Measurements from ENCODE around the gene SAMD11. TPM values are rescaled to one million over a fixed set of nuclear protein-coding genes. Genes with fewer than 3 reads are reported as not detected.
A peak's percentile ranks its signal among the peaks of the same experiment; 100 is the strongest.

SAMD11 gene
- total and polyA plus RNA-seq, 2 of the 13 experiments (the other 11 are each of a cell fraction or from before 2014, with no cell fraction given): 0.11 TPM; not detected in 1

DNA sequence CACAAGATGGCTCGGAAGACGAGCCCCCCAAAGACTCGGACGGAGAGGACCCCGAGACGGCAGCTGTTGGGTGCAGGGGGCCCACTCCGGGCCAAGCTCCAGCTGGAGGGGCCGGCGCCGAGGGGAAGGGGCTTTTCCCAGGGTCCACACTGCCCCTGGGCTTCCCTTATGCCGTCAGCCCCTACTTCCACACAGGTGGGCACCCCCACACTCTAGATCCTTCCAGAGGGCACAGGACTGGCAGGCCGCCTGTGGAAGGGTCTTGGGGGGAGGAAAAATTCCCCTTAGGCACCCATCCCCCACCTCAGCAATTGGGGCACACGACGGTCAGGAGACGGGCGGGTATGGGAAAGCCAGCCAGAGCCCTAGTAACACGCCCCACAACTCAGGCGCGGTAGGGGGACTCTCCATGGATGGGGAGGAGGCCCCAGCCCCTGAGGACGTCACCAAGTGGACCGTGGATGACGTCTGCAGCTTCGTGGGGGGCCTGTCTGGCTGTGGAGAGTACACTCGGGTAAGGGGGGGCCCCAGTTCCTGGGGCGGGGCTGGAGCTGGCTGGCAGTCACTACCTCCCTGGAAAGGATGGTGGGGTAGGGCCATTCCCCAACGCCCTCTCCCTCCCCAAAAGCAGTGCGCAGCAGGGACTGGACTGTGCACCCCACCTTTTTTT lies 19.3 kb downstream of the SAMD11 start (continued):
- TF ChIP-seq POLR2G (IDR thresholded peaks at IDR 0.05; ENCODE audit: low read depth, low read length) (no peak), RBM39 (IDR thresholded peaks at IDR 0.05; ENCODE audit: low read depth, low read length, poor library complexity, severe bottlenecking) (no peak), ZNF264 (CRISPR knock-in tag; IDR thresholded peaks at IDR 0.05) (no peak)
- TF ChIP-seq, protein P1, sequence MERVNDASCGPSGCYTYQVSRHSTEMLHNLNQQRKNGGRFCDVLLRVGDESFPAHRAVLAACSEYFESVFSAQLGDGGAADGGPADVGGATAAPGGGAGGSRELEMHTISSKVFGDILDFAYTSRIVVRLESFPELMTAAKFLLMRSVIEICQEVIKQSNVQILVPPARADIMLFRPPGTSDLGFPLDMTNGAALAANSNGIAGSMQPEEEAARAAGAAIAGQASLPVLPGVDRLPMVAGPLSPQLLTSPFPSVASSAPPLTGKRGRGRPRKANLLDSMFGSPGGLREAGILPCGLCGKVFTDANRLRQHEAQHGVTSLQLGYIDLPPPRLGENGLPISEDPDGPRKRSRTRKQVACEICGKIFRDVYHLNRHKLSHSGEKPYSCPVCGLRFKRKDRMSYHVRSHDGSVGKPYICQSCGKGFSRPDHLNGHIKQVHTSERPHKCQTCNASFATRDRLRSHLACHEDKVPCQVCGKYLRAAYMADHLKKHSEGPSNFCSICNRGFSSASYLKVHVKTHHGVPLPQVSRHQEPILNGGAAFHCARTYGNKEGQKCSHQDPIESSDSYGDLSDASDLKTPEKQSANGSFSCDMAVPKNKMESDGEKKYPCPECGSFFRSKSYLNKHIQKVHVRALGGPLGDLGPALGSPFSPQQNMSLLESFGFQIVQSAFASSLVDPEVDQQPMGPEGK (CRISPR knock-in tag; IDR thresholded peaks at IDR 0.05): peak; percentile 44

DNA sequence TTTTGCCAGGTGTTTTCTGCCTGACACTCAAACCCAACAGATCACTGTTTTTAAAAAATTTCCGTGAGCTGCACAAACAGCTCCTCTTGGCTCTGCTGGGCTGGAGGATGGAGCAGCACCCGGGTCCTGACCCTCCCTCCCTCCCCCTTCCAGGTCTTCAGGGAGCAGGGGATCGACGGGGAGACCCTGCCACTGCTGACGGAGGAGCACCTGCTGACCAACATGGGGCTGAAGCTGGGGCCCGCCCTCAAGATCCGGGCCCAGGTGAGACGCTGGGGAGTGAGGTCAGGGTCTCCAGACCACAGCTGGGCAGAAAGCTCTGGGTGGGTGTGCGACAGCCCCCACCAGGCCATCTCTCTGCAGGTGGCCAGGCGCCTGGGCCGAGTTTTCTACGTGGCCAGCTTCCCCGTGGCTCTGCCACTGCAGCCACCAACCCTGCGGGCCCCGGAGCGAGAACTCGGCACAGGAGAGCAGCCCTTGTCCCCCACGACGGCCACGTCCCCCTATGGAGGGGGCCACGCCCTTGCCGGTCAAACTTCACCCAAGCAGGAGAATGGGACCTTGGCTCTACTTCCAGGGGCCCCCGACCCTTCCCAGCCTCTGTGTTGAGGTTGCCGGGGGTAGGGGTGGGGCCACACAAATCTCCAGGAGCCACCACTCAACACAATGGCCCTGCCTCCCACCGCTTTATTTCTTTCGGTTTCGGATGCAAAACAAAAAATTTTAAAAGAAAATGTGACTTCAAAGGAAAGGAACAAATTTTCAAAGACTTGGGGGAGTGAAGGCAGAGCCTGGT lies 20.0 kb downstream of the SAMD11 start:
- Histone ChIP-seq H4K20me1 (ENCODE audit: insufficient read depth, low read length) (0 out of 2 replicates have a peak, but pooled peaks cover 5% of the 10 kb centered on the region), H3K27me3 (ENCODE audit: control insufficient read depth in 1 of 2, insufficient read depth in 2 of 2, low read length in 2 of 2) (peaks cover 11 to 24% of the 10 kb centered on the region in 2 experiments), H3K36me3 (replicated peaks in 1 of 2; ENCODE audit: control insufficient read depth in 1 of 2, insufficient read depth in 2 of 2, low read length in 2 of 2) (peaks cover 13 to 30% of the 10 kb centered on the region in 2 experiments; a peak in 4 of 5 replicates), H3K27ac (ENCODE audit: extremely low read length, insufficient read depth, low read length) (no peak overlapping the region), H3K9me3 (ENCODE audit: low read length) (no peaks in the 10 kb centered on the region), H2AFZ (ENCODE audit: low read length) (no peak overlapping the region), H3K4me3 (replicated peaks in 1 of 3; ENCODE audit: insufficient read depth in 1 of 3, low read depth in 2 of 3, low read length in 3 of 3) (no peak overlapping the region), H3K9ac (ENCODE audit: insufficient read depth, low read depth, low read length) (no peak overlapping the region), H3K4me2 (ENCODE audit: low read depth, low read length) (no peak overlapping the region), H3K4me1 (ENCODE audit: insufficient read depth, low read length) (peaks cover 25% of the 10 kb centered on the region), H3K79me2 (ENCODE audit: insufficient read depth, low read length) (no peaks in the 10 kb centered on the region)
- FAIRE-seq (no peak), ATAC-seq (no peak), DNase-seq (ENCODE audit: low spot score) (no peak)
- in situ Hi-C loops (cut with HindIII; ENCODE audit: extremely low pct_ligation_motif_present, low pct_unique_long_range_greater_than_20kb) (no loop called here), intact Hi-C loops (cut with micrococcal nuclease; ENCODE audit: unreplicated experiment) (no loop called here)
- ChIA-PET POLR2A (interaction anchor here (0.9 kb wide), 1 partner anchor 23 kb away, joined by 3 read pairs; the partner anchor contains the start of gene PLEKHN1), CTCF (ENCODE audit: low intra/inter-chr PET ratio, low total read pairs) (no interaction called here)
- BruUV-seq (replicated peaks): no TSS peak
- TF ChIP-seq RBFOX2 (IDR thresholded peaks at IDR 0.05; ENCODE audit: low read depth, low read length) (peak; percentile 34; the same call in 1 of the 2 replicates), AGO2 (optimal IDR thresholded peaks at IDR 0.05; ENCODE audit: low read depth, low read length) (peak; percentile 30)
- TF ChIP-seq, protein P2, sequence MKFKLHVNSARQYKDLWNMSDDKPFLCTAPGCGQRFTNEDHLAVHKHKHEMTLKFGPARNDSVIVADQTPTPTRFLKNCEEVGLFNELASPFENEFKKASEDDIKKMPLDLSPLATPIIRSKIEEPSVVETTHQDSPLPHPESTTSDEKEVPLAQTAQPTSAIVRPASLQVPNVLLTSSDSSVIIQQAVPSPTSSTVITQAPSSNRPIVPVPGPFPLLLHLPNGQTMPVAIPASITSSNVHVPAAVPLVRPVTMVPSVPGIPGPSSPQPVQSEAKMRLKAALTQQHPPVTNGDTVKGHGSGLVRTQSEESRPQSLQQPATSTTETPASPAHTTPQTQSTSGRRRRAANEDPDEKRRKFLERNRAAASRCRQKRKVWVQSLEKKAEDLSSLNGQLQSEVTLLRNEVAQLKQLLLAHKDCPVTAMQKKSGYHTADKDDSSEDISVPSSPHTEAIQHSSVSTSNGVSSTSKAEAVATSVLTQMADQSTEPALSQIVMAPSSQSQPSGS (CRISPR knock-in tag; IDR thresholded peaks at IDR 0.05): no peak
- TF ChIP-seq, protein P3, sequence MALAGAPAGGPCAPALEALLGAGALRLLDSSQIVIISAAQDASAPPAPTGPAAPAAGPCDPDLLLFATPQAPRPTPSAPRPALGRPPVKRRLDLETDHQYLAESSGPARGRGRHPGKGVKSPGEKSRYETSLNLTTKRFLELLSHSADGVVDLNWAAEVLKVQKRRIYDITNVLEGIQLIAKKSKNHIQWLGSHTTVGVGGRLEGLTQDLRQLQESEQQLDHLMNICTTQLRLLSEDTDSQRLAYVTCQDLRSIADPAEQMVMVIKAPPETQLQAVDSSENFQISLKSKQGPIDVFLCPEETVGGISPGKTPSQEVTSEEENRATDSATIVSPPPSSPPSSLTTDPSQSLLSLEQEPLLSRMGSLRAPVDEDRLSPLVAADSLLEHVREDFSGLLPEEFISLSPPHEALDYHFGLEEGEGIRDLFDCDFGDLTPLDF (CRISPR knock-in tag; IDR thresholded peaks at IDR 0.05): no peak
- WGBS (ENCODE audit: low lambda C conversion rate): 86% methylated on average over 7 of the region's 27 CpGs

All from HepG2 (cell line).